Measurements from ENCODE around the gene GAP43.
"Not testable (repeated sequence)": the region's sequence is repeated elsewhere in the genome, so short reads cannot be mapped to it uniquely, and the experiment has no call there.

GAP43 gene

DNA sequence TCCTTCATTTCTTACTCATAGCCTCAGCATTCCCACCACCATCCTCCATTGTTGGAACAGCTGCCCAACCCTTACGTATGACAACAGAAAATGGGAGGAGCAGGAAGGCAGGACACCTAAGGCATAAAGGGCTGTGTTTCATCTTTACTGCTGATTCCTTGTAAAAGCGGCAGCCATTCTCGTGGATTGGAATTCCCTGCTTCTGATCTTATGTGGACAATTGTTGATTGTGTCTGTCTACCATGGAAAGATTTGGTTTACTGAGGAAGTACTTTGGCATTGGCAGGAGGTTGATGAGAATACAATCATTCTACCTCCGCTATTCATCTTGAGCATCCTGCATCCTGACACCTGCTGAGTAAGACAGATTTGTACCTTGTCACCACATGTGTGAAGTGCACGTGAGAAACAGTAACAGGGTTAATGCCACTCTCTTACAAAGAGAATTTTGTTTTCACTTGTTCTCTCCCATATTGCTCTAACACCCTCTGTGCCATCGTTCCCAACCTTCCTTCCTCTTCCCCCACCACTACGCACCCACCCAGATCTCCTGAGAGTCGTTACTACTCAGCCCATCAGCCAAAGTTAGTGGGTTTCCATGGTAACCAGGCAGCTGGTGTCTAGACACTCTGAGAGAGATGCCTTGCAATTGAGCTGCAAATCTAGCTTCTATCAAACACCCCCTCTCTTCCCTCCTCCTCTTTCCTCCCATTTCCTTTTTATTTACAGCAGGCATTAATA, 75.7 kb downstream of the GAP43 start:
- DNase-seq: no peak

DNA sequence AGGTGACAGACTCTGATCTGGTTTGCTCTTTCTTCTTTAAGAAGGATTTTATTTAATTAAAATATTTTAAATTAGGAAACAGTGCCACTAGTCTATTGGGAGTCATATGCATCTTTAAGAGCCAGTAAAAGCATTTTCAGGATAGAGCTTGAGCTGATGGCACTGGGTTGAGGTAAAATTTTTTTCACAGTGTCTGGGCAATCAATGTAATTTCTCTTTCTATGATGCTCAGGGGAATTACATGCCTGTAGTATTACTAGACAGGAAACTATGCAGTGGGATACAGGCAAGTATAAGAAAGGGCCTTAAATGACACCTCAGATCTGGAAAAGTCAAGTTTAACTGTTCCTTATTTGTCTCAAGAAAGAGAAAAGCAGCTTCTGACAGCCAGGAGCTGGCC, 76.4 kb downstream of the GAP43 start:
- DNase-seq: no peak

DNA sequence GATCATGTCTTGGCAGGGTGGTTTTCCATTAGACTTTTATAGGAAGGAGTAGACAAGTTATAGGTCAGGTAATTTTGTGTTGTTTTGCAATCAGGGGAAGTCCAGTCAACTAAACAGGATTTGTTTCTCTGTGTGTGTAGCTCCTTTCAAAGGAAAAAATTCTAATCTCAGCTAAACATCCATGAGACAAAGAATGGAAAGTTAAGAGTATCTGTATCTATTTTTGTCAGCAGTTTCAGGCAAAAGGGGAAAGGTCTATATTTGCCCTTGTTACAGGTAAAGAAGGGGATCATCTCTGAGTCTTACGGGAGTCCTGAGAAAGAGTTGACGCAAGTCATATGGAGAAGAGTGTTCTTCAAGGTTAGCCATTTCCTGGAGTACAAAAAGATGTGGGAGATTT, 79.3 kb downstream of the GAP43 start:
- DNase-seq: no peak

DNA sequence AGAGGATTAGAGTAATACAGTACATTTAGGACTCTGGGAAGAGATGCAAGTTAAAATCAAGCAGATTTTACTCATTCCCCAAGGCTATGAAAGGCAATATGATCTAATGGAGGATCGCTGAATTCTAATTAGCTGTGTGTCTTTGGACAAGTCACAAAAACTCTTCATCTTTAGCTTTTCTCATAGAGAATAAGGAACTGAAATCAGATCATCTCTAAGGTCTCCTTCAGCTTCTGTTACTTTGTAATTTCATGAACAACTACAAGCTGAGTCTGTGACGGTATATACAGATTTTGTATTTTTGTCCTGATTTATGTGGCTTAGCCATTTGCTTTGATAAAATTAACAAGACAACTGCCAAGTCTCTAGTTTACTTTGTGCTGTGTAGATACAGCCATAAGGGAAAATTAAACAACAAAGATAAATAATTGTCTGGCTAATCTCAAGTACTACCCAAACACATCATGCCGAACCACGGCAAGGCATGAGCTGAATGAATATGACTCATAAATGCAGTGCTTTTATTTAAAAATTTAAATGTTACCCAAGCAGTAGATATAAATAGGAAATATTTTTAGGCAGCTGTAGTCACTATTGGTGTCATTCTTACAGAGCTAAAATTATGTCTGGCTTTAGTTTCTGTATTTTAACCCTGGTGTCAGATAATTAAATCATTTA, 81.5 kb downstream of the GAP43 start:
- no peak for DNase-seq

DNA sequence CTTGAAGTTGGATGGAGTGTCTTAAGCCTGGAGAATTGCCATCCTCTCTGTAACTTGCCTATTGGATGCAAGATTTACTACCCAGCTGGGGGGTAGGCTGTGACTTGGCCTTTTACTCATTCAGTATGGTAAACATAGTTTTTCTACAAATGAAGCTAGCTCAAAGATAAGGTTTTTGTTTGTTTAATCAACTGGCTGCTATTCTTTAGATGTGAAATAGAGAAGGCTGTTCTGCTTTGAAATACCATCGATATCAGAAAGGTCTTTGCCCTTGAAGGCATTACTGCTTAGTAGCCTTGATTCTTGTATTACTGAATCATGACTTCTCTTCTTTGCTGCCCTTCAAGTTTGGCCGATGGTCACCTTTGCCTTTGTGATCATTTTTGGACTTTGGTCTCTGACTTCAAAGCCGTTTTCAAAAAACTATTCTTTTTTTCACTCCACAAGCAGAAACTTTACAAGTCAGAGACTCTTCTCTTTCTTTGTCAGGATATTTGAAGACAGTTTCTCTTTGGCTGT, 83.1 kb downstream of the GAP43 start:
- no peak for DNase-seq

DNA sequence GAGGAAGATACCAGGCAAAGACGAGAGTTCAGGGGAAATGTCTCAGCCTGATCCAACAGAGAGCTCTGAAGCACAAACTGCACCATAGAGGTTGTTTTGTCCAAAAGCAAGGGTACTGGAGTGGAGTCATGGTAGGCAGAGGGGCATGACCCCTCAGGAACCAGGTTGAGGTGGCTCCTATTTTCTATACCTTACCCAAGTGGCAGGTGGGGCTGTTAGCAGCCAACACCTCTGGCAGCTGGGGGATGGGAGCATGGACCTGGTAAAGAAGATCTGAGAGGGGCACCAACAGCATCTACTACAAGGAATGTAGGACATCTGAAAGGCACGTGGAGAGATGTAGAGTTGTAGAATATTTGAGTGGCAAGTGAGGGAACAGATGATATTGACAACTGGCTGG, 85.2 kb downstream of the GAP43 start:
- DNase-seq: no peak

DNA sequence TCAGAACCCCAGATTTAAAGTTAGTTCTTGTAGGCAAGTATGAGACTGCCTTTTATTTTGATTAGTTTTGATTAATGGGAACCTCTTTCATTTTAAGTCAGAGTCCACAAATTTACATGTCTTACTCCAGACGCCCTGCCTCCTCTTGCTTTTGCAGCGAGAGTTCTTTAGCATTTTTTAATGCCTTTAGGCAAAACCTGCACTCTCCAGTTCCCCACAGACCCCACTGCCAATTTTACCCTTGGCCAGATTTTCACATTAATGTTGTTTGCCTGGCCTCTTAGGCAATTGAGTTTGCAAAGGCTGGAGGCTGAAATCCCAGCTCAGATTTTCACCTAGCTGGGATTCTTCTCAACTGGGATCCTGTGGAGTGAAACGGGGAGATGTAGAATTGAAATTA, 85.8 kb downstream of the GAP43 start:
- no peak for DNase-seq

DNA sequence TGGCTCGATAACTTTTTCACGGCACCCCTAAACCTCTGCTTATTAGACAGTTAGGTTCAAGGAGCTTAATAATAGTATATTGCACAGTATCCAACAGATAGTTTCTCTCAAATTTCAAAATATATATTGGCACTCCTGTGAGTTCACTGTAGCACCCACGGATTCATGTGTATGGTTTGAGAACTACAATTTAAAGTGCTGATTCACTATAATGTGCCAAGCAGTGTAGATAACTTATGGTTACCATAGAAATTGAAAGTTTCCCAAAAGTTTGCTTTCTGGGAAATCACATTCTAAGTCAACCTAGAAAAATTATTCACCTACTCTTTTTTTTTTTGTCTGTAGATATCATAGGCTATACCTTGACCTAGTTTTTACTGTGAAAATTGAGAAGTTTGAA, 86.6 kb downstream of the GAP43 start:
- DNase-seq: no peak

DNA sequence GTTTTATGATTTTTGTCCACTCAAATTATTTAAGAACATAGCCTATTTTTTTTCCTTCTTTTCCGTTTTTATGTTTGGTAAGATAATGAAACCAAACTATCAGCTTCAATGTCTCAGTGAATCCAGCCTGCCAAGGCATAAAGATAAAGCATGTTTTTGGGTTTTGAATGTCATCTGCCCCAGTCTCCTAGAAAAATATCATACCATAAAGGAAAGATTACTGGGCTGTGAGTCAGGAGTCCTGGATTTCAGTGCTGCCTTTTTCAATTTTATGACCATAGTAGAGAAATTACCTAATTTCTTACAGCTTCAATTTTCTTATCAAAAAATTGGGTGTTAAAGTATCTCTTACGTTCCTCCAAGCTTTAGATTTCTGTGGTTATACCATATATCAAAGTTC, 87.5 kb downstream of the GAP43 start:
- no peak for DNase-seq

DNA sequence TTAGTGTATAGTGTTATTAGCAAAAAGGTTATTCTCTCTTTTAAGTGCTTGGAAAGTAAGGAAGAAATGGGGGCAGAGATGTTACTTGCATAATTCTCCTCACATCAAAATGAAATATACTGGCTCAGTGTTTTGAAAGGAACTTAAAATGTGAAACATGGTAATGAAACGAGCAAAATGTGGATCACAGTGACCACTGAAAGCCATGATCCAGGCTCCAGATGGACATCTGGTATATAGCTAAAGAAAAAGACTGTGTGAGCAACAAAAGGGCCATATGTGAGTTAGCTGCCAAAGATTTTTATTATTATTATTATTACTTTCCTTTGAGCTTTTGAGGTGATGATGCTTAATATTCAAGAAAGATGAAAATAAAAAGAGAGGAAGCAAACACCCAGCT, 89.6 kb downstream of the GAP43 start:
- DNase-seq: no peak

DNA sequence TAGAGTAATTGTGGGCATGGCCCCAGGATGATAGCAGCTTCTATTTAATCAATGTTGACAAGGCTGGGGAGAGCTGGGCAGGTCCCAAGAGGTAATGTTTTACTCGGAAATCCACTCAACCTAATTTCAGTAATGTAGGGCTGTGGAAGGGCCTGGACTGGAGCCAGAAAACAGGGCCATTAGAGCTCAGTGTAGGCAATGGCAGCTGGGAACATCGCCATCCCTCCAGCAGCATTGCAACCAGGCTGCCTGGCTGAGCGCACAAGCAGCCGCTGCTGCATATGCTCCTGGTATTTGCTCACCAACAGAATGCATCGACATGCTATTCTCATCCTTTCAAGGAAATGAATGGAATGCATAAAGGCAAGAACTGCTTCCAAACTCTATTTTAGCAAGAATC, 90.0 kb downstream of the GAP43 start:
- DNase-seq: no peak

DNA sequence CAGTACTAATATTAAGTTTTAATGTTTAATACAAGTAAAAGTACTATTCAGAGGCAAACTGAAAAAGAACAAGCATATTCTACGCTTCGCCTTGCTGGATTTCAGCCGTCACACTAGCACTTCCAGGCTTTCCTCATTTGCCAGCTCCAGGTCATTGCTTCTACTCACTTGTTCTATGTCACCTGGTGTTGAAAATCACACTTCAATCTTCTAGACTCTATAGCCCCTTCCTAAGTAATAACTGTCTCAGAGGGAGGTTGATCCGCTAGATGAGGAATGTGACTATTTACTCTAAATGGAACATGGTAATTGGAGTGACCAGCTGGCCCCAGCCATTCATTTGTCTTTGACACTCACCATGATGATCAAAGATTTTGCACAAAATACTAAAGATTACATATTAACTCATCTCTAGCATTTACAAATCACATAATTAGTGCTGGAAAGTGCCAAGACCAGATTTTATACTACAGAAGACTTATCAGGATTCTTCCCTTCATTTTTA, 92.0 kb downstream of the GAP43 start:
- no peak for DNase-seq

DNA sequence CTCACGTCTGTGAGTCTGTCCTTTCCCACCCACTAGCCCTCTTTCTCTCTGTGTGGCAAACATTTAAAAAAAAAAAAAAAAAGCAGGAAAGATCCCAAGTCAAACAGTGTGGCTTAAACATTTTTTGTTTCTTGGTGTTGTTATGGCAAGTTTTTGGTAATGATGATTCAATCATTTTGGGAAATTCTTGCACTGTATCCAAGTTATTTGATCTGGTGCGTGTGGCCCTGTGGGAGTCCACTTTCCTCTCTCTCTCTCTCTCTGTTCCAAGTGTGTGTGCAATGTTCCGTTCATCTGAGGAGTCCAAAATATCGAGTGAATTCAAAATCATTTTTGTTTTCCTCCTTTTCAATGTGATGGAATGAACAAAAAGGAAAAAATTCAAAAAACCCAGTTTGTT, 97.7 kb downstream of the GAP43 start:
- DNase-seq: no peak

DNA sequence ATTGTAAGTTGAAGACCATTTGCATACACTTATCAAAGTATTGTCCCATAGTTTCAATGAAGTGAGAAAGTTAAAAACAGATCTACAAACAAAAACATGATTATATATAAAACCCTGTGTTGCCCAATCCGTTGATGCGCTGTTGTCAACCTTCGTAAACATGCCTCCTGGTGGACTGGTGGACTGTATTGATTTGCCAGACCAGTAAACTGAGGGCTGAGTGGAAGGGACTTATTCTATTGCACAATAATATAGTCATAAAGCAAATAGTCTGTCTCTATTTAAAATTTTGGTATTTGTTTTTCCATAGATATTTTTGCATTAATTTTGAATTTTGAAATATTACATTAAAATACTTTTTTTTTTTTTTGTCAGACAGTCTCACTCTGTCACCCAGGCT, 102.5 kb downstream of the GAP43 start:
- no peak for DNase-seq

DNA sequence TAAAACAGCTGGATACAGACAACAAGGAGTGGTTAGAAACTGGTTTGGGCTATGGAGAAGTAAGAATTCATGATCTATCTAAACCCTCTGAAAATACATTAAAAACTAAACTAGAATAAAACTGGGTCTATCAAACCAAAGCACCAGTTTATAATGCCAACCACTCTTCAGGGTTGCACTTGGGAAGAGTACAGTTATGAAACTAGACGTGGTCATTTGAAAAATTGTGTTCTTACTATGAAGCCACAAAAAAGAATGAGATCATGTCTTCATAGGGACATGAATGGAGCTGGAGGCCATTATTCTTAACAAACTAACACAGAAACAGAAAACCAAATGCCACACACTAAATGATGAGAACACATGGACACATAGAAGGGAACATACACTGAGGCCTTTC, 103.8 kb downstream of the GAP43 start:
- DNase-seq: no peak

DNA sequence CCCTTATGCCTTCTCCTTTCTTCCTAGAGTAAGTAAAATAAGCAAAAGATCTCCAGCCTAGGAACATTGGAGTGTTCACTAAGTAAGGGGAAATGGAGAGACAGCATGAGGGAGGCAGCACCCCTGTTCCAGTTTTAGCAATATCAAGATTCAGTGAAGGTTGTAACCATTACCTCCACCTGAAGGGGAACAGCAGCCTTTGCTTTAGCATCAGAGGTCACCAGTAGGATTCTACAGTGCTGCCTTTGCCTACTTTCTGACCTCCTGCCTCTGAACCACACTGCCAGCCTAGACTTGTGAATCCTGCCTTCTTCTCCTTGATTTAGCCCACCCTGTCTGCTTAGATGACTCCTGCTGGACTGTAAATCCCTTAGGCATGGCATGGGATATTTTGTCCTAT, 104.7 kb downstream of the GAP43 start:
- DNase-seq: no peak

DNA sequence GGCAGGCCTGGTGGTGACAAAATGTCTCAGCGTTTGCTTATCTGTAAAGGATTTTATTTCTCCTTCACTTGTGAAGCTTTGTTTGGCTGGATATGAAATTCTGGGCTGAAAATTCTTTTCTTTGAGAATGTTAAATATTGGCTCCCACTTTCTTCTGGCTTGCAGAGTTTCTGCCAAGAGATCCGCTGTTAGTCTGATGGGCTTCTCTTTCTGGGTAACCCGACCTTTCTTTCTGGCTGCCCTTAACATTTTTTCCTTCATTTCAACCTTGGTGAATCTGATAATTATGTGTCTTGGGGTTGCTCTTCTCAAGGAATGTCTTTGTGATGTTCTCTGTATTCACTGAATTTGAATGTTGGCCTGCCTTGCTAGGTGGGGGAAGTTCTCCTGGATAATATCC, 113.0 kb downstream of the GAP43 start:
- DNase-seq: not testable (repeated sequence)

DNA sequence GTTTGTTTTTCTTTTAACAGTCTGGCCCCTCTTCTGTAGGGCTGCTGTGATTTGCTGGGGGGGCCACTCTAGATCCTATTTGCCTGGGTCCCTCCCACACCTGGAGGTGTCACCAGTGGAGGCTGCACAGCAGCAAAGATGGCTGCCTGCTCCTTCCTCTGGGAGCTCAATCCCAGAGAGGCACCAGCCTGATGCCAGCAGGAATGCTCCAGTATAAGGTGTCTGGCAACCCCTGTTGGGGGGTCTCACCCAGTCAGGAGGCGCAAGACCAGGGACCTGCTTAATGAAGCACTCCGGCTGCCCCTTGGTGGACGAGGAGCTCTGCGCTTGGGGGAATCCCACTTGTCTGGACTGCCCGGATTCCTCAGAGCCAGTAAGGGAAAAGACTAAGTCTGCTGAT, 118.3 kb downstream of the GAP43 start:
- no peak for DNase-seq

DNA sequence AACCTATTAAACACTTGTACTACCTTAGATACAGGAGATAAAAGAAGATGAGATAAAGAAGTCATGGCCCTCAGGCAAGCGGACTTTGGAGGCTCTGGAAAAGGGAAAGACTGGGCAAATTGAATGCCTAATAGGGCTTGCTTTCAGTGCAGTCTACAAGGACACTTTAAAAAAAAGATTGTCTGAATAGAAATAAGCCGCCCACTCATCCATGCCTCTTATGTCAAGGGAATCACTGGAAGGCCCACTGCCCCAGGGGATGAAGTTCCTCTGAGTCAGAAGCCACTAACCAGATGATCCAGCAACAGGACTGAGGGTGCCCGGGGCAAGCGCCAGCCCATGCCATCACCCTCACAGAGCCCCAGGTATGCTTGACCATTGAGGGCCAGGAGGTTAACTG, 121.2 kb downstream of the GAP43 start:
- DNase-seq: not testable (repeated sequence)

DNA sequence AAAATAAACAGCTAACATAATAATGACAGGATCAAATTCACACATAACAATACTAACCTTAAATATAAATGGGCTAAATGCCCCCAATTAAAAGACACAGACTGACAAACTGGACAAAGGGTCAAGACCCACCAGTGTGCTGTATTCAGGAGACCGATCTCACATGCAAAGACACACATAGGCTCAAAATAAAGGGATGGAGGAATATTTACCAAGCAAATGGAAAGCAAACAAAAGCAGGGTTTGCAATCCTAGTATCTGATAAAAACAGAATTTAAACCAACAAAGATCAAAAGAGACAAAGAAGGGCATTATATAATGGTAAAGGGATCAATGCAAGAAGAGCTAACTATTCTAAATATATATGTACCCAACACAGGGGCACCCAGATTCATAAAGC, 129.7 kb downstream of the GAP43 start:
- not testable (repeated sequence) for DNase-seq

DNA sequence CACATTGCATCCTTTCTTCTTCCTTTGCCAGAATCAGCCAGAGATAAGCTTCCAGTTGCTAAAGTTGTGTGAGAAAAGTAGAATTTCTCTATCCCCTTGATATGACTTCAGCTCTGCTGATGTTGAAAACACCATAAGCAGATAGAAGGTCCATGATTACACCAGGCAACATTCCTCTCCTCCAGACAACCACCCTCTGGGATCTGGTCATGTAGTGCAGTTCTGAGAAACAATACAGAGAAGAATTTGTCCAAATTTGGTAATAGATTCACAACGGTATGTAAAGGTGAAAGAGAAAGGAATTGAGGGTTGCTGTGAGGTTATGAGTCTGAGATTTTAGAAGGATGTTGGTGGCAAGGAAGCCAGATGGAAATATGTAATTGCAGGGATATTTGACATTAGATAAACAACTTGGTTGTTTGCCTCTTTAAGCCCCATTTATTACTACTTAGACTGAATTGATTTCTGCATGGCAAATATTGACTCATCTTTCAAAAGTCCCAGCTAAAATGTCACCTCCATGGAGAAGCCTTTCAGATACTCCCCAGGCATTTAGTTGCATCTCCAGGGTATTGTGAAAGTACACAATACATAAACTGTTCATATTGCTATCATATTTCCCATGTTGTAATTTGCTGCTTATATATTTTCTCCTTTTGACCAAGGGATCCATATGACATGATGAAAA, 134.9 kb downstream of the GAP43 start:
- no peak for DNase-seq

DNA sequence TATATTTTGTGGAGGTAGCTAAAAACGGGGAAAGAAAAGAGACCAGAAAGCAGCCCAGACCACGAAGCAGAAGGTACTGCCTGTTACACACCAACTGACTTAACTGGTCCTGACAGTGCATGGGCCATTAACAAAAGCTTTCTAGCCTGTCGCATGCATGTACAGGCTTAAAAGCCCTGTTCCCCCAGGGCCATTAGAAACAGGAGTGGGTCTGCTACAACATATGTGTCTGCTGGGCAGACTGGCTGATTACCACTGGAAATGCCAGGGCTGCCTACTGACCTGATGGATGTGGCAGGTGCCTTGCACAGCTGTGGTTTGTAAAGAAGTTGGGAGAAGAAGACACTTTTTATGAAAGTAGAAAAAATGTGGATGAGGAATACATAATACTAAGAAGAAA, 137.4 kb downstream of the GAP43 start:
- DNase-seq: no peak

DNA sequence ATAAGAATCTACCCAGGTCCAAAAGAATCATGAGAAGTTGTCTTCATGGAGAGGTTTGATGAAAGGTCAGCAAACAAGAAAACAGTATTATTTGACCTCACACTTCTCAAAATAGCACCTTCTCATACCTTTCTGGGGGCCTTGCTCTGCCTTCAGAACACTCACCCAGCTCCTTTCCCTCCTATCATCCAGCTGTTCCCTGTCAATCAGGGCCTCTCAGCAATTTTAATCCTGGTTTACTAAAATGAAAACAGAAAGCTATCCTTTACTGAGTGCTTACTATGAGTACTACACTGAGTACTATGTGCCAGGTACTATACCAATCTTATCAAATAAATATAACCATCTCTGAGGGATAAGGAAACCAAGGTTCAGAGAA, 138.6 kb downstream of the GAP43 start:
- no peak for DNase-seq

Measured in effector CD8-positive, alpha-beta T cell (primary cell).